Measurements from ENCODE around the gene MVK. TPM values are rescaled to one million over a fixed set of nuclear protein-coding genes. Genes with fewer than 3 reads are reported as not detected.
A peak's percentile ranks its signal among the peaks of the same experiment; 100 is the strongest.

Gene MVK
- polyA plus RNA-seq, result 2.6 TPM

DNA sequence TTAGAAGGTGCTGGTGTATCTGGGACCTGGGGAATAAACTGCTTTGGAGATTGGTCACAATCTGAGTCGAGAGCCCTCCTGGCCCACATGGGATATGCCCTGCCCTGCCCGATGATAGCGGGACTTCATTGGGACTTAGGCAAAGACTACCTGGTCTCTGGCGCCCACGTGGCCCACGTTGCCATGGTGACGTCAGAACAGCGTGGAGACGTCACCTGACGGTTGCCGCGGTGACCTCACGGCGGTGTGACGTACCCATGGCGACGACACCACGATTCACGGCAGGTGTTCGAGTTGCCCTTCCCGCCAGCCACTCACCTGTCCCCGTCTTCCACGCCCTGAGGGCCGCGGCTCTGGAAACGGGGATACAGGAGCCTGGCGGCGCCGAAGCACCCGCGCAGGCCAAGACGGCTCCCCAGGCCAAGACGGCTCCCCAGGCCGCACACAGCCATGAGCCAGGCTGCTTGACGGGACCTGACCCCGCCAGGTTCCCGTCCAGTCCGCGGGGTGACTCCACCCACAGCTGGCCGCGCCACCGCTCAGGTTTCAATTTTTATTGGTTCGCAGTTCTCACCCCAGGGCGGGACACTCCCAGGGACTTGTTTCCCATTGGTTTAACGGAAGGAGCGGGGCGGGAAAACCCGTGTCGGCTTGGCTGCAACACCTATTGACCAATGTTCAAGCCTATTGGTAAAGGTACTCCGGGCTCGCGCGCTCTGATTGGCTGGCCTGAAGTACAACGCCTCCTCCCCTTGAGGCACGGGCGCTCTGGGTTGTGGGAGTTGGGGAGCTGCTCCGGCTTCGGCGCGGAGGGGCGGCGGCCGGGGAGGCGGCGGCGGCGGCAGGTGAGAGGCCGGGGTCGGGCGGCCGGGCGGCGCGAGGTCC is at the start of gene MVK, which contains the start of gene MMAB:
TSS of gene MVK (plus strand) at position 766 of the 885 bp plus-strand sequence. CDS start 1,029 bp downstream, outside the sequence.
TSS of gene MMAB (minus strand) at position 476 of the 885 bp plus-strand sequence. CDS start at position 452, 24 bp downstream.
- Mint-ChIP-seq H3K9me3 (no peaks in the 10 kb centered on the region), H3K36me3 (no peaks in the 10 kb centered on the region), H3K27ac (peak within 1 kb of the TSS; percentile 81 to 97 (median 97)), H3K4me1 (peaks cover 9 to 25% (median 18%) of the 10 kb centered on the region in 3 donors), H3K27me3 (no peaks in the 10 kb centered on the region), H3K4me3 (peak within 1 kb of the TSS; percentile 91 to 98 (median 96))

DNA sequence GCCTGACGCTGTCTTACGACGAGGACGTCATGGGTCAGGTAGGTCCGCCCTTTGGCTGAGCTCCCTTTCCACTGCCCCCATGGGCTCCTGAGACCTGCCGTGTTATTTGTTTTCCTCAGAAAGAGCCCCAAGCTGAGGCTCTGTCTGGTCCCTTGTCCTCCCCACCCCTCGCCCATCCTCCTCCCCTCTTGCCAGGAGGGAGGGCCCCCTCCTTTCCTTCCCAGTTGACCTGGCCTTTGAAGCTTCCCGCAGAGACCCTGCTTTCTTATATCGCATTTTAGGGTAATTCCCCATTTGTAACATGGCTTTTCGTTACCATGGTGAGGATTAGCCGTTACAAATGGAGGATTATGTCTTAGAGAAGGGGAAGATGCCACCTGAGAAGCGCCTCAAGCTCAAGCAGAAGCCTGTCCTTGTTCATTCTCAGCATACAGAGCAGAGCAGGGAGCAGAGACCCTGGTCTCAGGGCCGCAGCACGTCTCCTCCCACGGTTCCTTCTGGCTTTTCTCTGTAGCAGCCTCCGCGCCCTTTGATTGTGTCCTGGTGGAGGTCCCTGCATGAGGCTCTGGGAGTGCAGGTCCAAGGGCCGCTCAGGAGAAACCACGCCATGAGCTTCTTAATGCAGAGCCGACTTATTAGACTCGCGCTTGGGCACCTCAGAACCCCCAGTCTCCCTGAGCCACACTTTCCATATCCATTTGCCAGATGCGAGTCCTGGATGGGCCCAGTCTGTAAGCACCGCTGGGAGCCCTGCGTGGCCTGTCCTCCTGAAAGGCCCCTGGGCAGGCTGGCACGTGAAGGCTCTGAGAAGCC is 48.9 kb upstream of the MVK start:
- Mint-ChIP-seq H3K4me3 (no peak overlapping the region), H3K27ac (peak overlapping the region in 1 of 3 donors; percentile 67), H3K27me3 (no peaks in the 10 kb centered on the region), H3K4me1 (no peaks in the 10 kb centered on the region), H3K36me3 (peaks cover 7% of the 10 kb centered on the region), H3K9me3 (no peaks in the 10 kb centered on the region)

DNA sequence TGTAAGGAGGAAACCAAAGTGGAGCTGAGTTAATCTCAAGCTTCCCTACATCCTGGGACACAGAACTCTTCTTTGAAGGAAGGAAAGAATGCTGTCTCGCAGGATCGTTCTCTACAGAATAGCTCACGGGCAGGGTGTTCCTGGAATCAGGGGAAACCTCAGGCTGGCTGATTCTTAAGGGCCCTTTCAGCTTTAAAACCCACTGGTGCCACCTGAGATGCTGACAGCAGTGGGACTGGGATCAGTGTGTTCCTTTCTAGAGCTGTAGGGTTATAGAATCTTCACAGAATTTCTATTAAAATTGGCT is 48.4 kb upstream of the MVK start:
- no peak overlapping the region for H3K4me3 Mint-ChIP-seq
- peaks cover 7% of the 10 kb centered on the region for H3K36me3 Mint-ChIP-seq
- no peaks in the 10 kb centered on the region for H3K4me1 Mint-ChIP-seq
- H3K9me3 Mint-ChIP-seq, result no peaks in the 10 kb centered on the region
- H3K27ac Mint-ChIP-seq, result peak overlapping the region in 1 of 3 donors; percentile 67
- no peaks in the 10 kb centered on the region for H3K27me3 Mint-ChIP-seq

- H3K27ac Mint-ChIP-seq, result no peak overlapping the region
- peaks cover 3% of the 10 kb centered on the region for H3K36me3 Mint-ChIP-seq
- no peaks in the 10 kb centered on the region for H3K9me3 Mint-ChIP-seq
- peak overlapping the region in 1 of 4 donors; percentile 41 for H3K4me3 Mint-ChIP-seq
- no peaks in the 10 kb centered on the region for H3K27me3 Mint-ChIP-seq
- no peaks in the 10 kb centered on the region for H3K4me1 Mint-ChIP-seq
Observed at GRCh38 chr12:109527489-109528123, 46.0 kb upstream of the MVK start.

DNA sequence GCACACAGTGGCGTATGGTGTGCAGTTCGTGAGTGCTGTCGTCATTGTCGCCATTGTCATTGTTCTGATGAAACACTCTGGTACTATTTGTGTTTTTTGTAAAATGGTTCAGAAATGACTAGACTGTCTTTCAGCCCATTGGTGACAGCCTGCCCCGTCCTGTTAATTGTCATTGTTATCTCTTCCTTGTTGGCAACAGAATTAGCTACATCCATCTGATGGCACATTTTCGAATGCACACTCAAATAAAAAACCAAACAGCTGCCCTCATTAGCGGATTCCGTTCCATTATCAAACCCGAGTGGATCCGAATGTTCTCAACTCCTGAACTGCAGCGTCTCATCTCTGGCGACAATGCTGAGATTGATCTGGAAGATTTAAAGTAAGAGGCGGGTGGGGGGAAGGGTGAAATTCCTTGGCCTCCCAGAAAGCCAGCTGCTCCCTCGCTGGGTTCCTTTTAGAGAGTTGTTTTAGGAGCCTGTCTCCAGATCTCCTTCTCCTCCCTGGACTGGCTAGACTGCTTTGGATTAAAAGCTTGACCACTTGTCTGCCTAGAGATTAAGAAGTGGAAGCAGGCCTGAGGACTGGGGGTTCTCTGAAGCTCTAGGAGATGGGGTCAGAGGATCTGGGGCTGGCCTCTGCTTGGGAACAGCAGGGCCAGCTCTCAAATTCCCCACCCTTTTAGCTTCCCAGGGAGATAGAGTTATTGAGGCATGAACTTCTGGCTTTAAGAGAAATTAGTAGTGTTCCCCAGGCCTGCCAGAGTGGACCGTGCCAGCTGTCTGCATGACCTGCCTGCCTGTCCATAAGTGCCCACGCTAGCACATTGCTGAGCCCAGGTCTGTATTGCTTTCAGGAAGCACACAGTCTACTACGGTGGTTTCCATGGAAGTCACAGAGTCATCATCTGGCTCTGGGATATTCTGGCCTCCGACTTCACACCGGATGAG is 43.6 kb upstream of the MVK start:
- Mint-ChIP-seq H3K27ac (no peak overlapping the region), H3K4me1 (no peaks in the 10 kb centered on the region), H3K9me3 (no peaks in the 10 kb centered on the region), H3K4me3 (peak overlapping the region in 1 of 4 donors; percentile 47), H3K36me3 (peaks cover 5% of the 10 kb centered on the region), H3K27me3 (no peaks in the 10 kb centered on the region)

- Mint-ChIP-seq H3K36me3 (peaks cover 5% of the 10 kb centered on the region), H3K27me3 (no peaks in the 10 kb centered on the region), H3K4me3 (no peak overlapping the region), H3K9me3 (no peaks in the 10 kb centered on the region), H3K27ac (no peak overlapping the region), H3K4me1 (no peaks in the 10 kb centered on the region)
Observed at GRCh38 chr12:109531411-109531810, 42.2 kb upstream of the MVK start.

DNA sequence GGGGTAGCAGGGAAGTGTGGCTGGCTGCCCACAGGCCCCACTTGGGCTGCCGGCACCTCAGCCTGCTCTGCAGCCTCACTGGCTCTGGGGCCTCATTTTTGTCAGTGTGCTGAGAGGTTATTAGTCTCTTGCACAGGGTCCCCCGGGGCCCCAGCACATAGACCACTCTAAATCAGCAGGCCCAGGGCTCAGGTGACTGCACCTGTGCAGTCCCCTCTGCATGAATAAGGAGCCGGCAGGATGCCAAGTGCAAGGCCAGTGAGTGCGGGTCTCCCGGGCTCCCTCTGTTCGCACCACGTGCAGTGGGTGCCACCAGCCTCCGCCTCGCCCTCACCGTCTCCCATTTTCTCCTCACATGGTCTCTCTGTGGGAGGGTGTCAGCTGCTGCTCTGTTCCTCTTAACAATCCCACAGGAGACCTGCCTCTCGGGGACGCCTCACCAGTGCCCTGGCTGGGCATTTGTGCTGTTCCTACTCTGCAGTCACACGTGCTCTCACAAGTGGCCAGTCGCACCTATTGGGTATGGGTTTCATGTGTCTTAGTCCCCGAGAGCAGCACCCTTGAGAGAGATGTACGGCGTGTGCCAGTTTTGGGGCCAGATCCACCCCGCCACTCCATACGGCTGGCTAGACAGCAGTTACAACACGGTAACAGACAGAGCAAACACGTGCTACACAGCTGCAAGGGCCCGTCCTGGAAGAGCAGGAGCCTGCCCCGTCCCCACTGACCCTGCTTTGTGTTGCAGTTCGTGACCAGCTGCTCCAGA is 40.7 kb upstream of the MVK start:
- H3K27ac Mint-ChIP-seq, result no peak overlapping the region
- H3K4me1 Mint-ChIP-seq, result no peaks in the 10 kb centered on the region
- no peak overlapping the region for H3K4me3 Mint-ChIP-seq
- H3K27me3 Mint-ChIP-seq, result no peaks in the 10 kb centered on the region
- H3K36me3 Mint-ChIP-seq, result peaks cover 5% of the 10 kb centered on the region
- no peaks in the 10 kb centered on the region for H3K9me3 Mint-ChIP-seq

DNA sequence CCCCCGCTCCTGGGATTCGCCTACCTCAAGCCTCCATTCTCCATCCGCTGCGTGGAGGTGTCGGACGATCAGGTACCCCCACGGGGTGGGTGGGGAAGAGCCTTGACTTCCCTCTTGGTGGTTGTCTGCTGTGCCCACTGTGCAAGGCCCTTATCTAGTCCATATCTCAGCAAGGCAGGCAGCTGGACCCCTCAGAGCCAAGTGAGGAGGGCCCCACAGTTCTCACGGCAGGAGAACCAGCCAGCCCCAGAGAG is 40.2 kb upstream of the MVK start:
- Mint-ChIP-seq H3K27ac (no peak overlapping the region), H3K36me3 (peaks cover 5% of the 10 kb centered on the region)

GRCh38 chr12:109534456-109534855 is 39.1 kb upstream of the MVK start:
- Mint-ChIP-seq H3K4me3 (no peak overlapping the region), H3K36me3 (peaks cover 5% of the 10 kb centered on the region), H3K9me3 (no peaks in the 10 kb centered on the region), H3K27ac (no peak overlapping the region), H3K27me3 (no peaks in the 10 kb centered on the region), H3K4me1 (no peaks in the 10 kb centered on the region)

More for the DNA sequence above, 40.2 kb upstream of the MVK start:
- Mint-ChIP-seq H3K4me3 (no peak overlapping the region), H3K9me3 (no peaks in the 10 kb centered on the region), H3K27me3 (no peaks in the 10 kb centered on the region), H3K4me1 (no peaks in the 10 kb centered on the region)

DNA sequence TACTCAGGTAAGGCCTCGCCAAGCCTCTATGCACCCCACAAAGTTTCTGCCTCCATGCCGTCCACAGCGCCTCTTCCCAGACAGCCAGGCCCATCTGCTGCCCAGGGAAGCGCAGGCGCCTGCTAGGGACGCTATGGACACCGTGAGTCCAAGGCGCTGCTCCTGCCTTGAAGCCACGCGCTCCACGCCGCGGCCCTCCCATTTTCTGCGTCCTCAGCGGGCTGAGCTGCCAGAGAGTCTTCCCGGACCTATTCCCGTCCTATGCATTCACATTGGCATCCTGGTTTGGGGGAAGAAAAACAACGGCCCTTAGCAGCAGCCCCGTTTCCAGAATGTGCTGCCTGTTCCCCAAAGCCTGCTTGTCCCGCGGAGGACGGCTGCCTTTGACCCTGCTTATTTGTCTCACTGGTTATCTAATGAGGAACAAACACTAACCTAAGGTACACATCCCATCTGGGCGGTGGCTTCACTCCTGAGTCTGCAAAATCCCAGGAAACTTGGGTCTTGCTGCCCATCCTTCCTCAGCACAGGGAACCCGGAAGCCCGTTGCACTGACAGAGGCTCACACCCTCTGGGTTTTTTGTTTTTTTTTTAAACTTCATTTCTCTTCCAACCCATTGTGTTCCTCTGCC is 38.2 kb upstream of the MVK start:
- Mint-ChIP-seq H3K9me3 (no peaks in the 10 kb centered on the region), H3K27ac (no peak overlapping the region)

GRCh38 chr12:109535863-109536250 is 37.7 kb upstream of the MVK start:
- Mint-ChIP-seq H3K9me3 (no peaks in the 10 kb centered on the region), H3K36me3 (peaks cover 5% of the 10 kb centered on the region), H3K27ac (no peak overlapping the region), H3K4me1 (no peaks in the 10 kb centered on the region), H3K4me3 (no peak overlapping the region), H3K27me3 (no peaks in the 10 kb centered on the region)

More for the DNA sequence above, 38.2 kb upstream of the MVK start:
- no peaks in the 10 kb centered on the region for H3K27me3 Mint-ChIP-seq
- H3K4me3 Mint-ChIP-seq, result no peak overlapping the region
- no peaks in the 10 kb centered on the region for H3K4me1 Mint-ChIP-seq
- H3K36me3 Mint-ChIP-seq, result peaks cover 5% of the 10 kb centered on the region

DNA sequence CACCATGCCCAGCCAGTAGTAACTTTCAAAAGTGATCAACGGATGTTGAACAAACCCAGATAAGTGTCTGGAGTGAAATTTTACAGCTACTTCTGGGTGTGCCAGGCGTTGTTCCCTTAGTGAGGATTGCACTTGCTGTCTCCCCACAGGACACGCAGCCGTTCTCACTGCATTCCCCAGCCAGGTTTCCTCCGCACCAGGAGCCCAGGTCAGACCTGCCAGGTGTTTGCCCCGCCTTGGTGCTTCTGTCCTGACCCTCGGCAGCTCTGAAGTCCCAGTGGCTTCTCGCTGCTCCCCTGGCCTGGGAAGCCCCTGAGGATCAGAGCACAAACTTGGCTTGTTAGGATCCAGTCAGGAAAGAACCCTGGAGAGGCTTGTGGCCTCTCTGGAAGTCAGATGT is 36.5 kb upstream of the MVK start:
- Mint-ChIP-seq H3K9me3 (no peaks in the 10 kb centered on the region), H3K27me3 (no peaks in the 10 kb centered on the region)

GRCh38 chr12:109538191-109538863 is 35.3 kb upstream of the MVK start:
- H3K4me3 Mint-ChIP-seq, result no peak overlapping the region
- H3K27me3 Mint-ChIP-seq, result no peaks in the 10 kb centered on the region
- no peaks in the 10 kb centered on the region for H3K4me1 Mint-ChIP-seq
- H3K36me3 Mint-ChIP-seq, result peaks cover 4% of the 10 kb centered on the region
- no peaks in the 10 kb centered on the region for H3K9me3 Mint-ChIP-seq
- no peak overlapping the region for H3K27ac Mint-ChIP-seq

More for the DNA sequence above, 36.5 kb upstream of the MVK start:
- Mint-ChIP-seq H3K4me1 (no peaks in the 10 kb centered on the region), H3K36me3 (peaks cover 4% of the 10 kb centered on the region), H3K4me3 (no peak overlapping the region), H3K27ac (peak overlapping the region in 1 of 3 donors; percentile 71)

Data from IgD-negative memory B cell (primary cell).